Esophagus muscularis mucosa (tissue), 4 donors: ENCODE measurements around the gene TMEM271.

ENCODE experiments used
- CTCF ChIP-seq, 3 experiments: fragments of 200-600 bp in 2 of 3; fragments of 450-650 bp in 1 of 3; sonication (generic) in 2 of 3; IDR thresholded peaks; one replicate each; pipeline ENCODE4 v1.5.1; 2017 to 2019; ENCODE audit warnings: antibody characterized with exemption in 3 of 3, mild to moderate bottlenecking in 2 of 3, moderate library complexity in 1 of 3
- EP300 ChIP-seq: sonication (generic); formaldehyde crosslinking; IDR thresholded peaks from one replicate; pipeline ENCODE4 v1.6.1; 2017; ENCODE audit warnings: antibody characterized with exemption
- POLR2A ChIP-seq: fragments of 450-650 bp; IDR thresholded peaks from one replicate; pipeline ENCODE4 v1.6.1; 2017; ENCODE audit warnings: antibody characterized with exemption, moderate library complexity, mild to moderate bottlenecking, low read depth
- POLR2AphosphoS5 ChIP-seq, 2 donors: sonication (generic); formaldehyde crosslinking; IDR thresholded peaks; one replicate each; pipeline ENCODE4 v1.6.1; 2017; ENCODE audit warnings: antibody characterized with exemption in 2 of 2

DNA sequence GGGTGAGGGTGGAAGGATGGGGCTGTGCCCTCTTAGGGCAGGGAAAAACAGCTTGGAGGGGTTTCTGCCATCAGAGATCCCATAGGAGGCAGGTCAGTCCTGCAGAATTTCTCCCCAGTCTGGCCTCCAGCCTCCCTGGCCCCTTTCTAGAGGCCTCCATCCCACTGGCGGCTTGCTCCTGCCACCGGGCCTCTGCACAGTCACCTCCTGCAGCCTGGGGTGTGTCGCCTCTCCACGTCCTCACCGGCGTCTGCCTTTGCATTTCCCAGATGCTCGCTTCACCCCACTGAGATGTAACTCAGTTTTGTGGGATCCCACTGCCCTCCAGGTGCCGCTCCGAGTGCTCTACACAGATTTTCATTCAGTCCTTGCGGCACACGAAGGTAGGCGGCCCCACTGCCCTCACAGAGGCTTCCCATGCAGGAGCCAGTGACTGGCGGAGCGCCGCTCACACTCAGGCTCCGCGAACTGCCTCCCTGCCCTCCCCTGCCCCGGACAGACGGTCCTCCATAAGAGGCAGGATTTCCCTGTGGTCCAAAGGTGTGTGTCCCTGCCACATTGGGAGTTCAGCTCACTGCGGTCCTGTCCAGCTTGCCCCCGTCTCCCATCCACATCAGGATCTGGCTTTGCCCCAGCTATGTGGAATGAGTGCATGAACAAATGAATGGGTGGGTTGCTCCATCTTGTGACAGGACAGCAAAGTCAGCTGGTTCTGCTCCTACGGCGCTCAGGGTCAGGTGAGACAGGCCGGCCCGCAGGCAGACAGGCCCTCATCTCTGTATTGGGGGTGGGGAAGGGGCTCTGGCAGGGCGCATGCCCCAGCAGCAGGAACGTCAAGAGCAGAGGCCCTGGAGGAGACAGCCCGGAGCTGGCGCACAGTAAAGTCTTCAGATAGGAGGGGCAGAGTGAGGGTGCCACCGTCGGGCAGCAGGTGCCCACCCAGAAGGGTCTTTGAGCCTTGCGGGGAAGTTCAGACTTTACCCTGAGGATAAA is 2.7 kb upstream of the TMEM271 start:
- TF ChIP-seq POLR2AphosphoS5 (IDR thresholded peaks at IDR 0.05) (no peak), CTCF (IDR thresholded peaks at IDR 0.05) (no peak), EP300 (no peak), POLR2A (no peak)
